HEK293 (cell line): ENCODE results near the gene PDE3B.

ENCODE experiments used
- CTCF ChIA-PET: fragments of 350-600 bp; formaldehyde crosslinking; extraction: SDS; loops from one replicate; lab custom pipeline; 2021; ENCODE audit warnings: antibody characterized with exemption; lab: Yijun Ruan, JAX
- POLR2A ChIA-PET: fragments of 300-600 bp; formaldehyde crosslinking; extraction: SDS; loops from one replicate; lab custom pipeline; 2020; ENCODE audit warnings: antibody characterized with exemption, inconsistent platforms; lab: Yijun Ruan, JAX
- H3K27ac ChIP-seq: fragments of 200-500 bp; sonication (Bioruptor generic); 2 replicates; pipeline ENCODE4 v1.5.1; 2014; ENCODE audit warnings: low read depth, low read length, control low read depth, inconsistent platforms; ENCODE audit errors: extremely low read depth
- H3K36me3 ChIP-seq, 2 experiments: fragments of 200-500 bp in 1 of 2; sonication (Bioruptor generic) in 1 of 2; 1 replicate in 1 of 2; 2 replicates in 1 of 2; pipeline ENCODE4 v1.5.1; 2014 to 2017; ENCODE audit warnings: inconsistent platforms in 2 of 2, low read length in 2 of 2; ENCODE audit not compliant: control insufficient read depth in 2 of 2, insufficient read depth in 1 of 2
- H3K4me1 ChIP-seq: fragments of 200-500 bp; sonication (Bioruptor generic); 2 replicates; pipeline ENCODE4 v1.5.1; 2014; ENCODE audit warnings: mild to moderate bottlenecking, low read length, inconsistent platforms; ENCODE audit not compliant: control insufficient read depth, insufficient read depth
- H3K4me3 ChIP-seq: 2 replicates; pipeline ENCODE4 v1.5.1; 2011; ENCODE audit warnings: low read depth, mild to moderate bottlenecking, control low read depth, low read length, moderate library complexity
- H3K9me3 ChIP-seq: fragments of 200-500 bp; sonication (Bioruptor generic); 2 replicates; pipeline ENCODE4 v1.5.1; 2014; ENCODE audit warnings: low read depth, low read length, inconsistent platforms; ENCODE audit not compliant: control insufficient read depth, insufficient read depth
- ELK4 ChIP-seq: IDR thresholded peaks from 2 replicates; pipeline ENCODE4 v1.6.1; 2011; ENCODE audit warnings: mild to moderate bottlenecking, low read depth, low read length, borderline replicate concordance
- FEZF1 ChIP-seq: fragments of 450-650 bp; formaldehyde crosslinking; IDR thresholded peaks from 2 replicates; pipeline ENCODE4 v1.5.1; 2016; ENCODE audit warnings: missing biosample characterization, missing genetic modification characterization
- GLIS2 ChIP-seq: fragments of 450-650 bp; formaldehyde crosslinking; IDR thresholded peaks from 2 replicates; pipeline ENCODE4 v1.5.1; 2016; ENCODE audit warnings: missing biosample characterization, missing genetic modification characterization
- HOXC10 ChIP-seq: sonication (generic); formaldehyde crosslinking; IDR thresholded peaks from 2 replicates; pipeline ENCODE4 v1.8.1; 2023; ENCODE audit warnings: mild to moderate bottlenecking, missing genetic modification reagents
- HOXD13 ChIP-seq: sonication (generic); formaldehyde crosslinking; IDR thresholded peaks from 2 replicates; pipeline ENCODE4 v1.8.0; 2022; ENCODE audit warnings: missing genetic modification reagents, borderline replicate concordance
- KLF17 ChIP-seq: fragments of 450-650 bp; formaldehyde crosslinking; IDR thresholded peaks from 2 replicates; pipeline ENCODE4 v1.5.1; 2016; ENCODE audit warnings: missing biosample characterization, missing genetic modification characterization
- KLF7 ChIP-seq: fragments of 450-650 bp; formaldehyde crosslinking; IDR thresholded peaks from 2 replicates; pipeline ENCODE4 v1.5.1; 2016; ENCODE audit warnings: missing biosample characterization, missing genetic modification characterization, borderline replicate concordance
- MZF1 ChIP-seq: fragments of 450-650 bp; formaldehyde crosslinking; IDR thresholded peaks from 2 replicates; pipeline ENCODE4 v1.5.1; 2017; ENCODE audit warnings: missing biosample characterization, missing genetic modification characterization, borderline replicate concordance
- PRDM4 ChIP-seq: fragments of 450-650 bp; formaldehyde crosslinking; IDR thresholded peaks from 2 replicates; pipeline ENCODE4 v1.5.1; 2017; ENCODE audit warnings: missing biosample characterization, missing genetic modification characterization
- YY1 ChIP-seq: fragments of 450-650 bp; formaldehyde crosslinking; IDR thresholded peaks from 2 replicates; pipeline ENCODE4 v1.5.1; 2018; ENCODE audit warnings: missing biosample characterization, missing genetic modification characterization
- ZBTB17 ChIP-seq: fragments of 450-650 bp; formaldehyde crosslinking; IDR thresholded peaks from 2 replicates; pipeline ENCODE4 v1.5.1; 2016; ENCODE audit warnings: missing biosample characterization, missing genetic modification characterization
- ZEB2 ChIP-seq: fragments of 450-650 bp; formaldehyde crosslinking; IDR thresholded peaks from 2 replicates; pipeline ENCODE4 v1.5.1; 2016; ENCODE audit warnings: missing biosample characterization, missing genetic modification characterization
- ZNF10 ChIP-seq: fragments of 450-650 bp; formaldehyde crosslinking; IDR thresholded peaks from 2 replicates; pipeline ENCODE4 v1.5.1; 2017; ENCODE audit warnings: missing biosample characterization, missing genetic modification characterization
- ZNF140 ChIP-seq: fragments of 450-650 bp; formaldehyde crosslinking; IDR thresholded peaks from 2 replicates; pipeline ENCODE4 v1.5.1; 2016; ENCODE audit warnings: missing biosample characterization, missing genetic modification characterization
- ZNF155 ChIP-seq: fragments of 450-650 bp; formaldehyde crosslinking; IDR thresholded peaks from 2 replicates; pipeline ENCODE4 v1.5.1; 2016; ENCODE audit warnings: missing biosample characterization, missing genetic modification characterization
- ZNF23 ChIP-seq: fragments of 450-650 bp; formaldehyde crosslinking; IDR thresholded peaks from 2 replicates; pipeline ENCODE4 v1.5.1; 2016; ENCODE audit warnings: missing biosample characterization, missing genetic modification characterization, borderline replicate concordance
- ZNF239 ChIP-seq: fragments of 450-650 bp; formaldehyde crosslinking; IDR thresholded peaks from 2 replicates; pipeline ENCODE4 v1.5.1; 2016; ENCODE audit warnings: missing biosample characterization, missing genetic modification characterization
- ZNF302 ChIP-seq: fragments of 450-650 bp; formaldehyde crosslinking; IDR thresholded peaks from 2 replicates; pipeline ENCODE4 v1.5.1; 2016; ENCODE audit warnings: missing biosample characterization, missing genetic modification characterization, low read depth
- ZNF311 ChIP-seq: fragments of 450-650 bp; formaldehyde crosslinking; IDR thresholded peaks from 2 replicates; pipeline ENCODE4 v1.5.1; 2017; ENCODE audit warnings: missing biosample characterization, missing genetic modification characterization, borderline replicate concordance
- ZNF362 ChIP-seq: fragments of 450-650 bp; formaldehyde crosslinking; IDR thresholded peaks from 2 replicates; pipeline ENCODE4 v1.5.1; 2016; ENCODE audit warnings: missing biosample characterization, missing genetic modification characterization
- ZNF416 ChIP-seq: fragments of 450-650 bp; formaldehyde crosslinking; IDR thresholded peaks from 2 replicates; pipeline ENCODE4 v1.5.1; 2016; ENCODE audit warnings: missing biosample characterization, missing genetic modification characterization
- ZNF488 ChIP-seq: fragments of 450-650 bp; formaldehyde crosslinking; IDR thresholded peaks from 2 replicates; pipeline ENCODE4 v1.5.1; 2016; ENCODE audit warnings: missing biosample characterization, missing genetic modification characterization
- ZNF514 ChIP-seq: fragments of 450-650 bp; formaldehyde crosslinking; IDR thresholded peaks from 2 replicates; pipeline ENCODE4 v1.5.1; 2016; ENCODE audit warnings: missing biosample characterization, missing genetic modification characterization
- ZNF544 ChIP-seq: fragments of 450-650 bp; formaldehyde crosslinking; IDR thresholded peaks from 2 replicates; pipeline ENCODE4 v1.5.0; 2017; ENCODE audit warnings: missing biosample characterization, missing genetic modification characterization
- ZNF561 ChIP-seq: fragments of 450-650 bp; IDR thresholded peaks from 2 replicates; pipeline ENCODE4 v1.5.1; 2018; ENCODE audit warnings: missing biosample characterization, missing genetic modification characterization, borderline replicate concordance
- ZNF626 ChIP-seq: fragments of 450-650 bp; sonication (Bioruptor Pico); formaldehyde crosslinking; IDR thresholded peaks from 2 replicates; pipeline ENCODE4 v1.5.1; 2018; ENCODE audit warnings: missing biosample characterization, missing genetic modification characterization, inconsistent platforms
- ZNF629 ChIP-seq: fragments of 450-650 bp; formaldehyde crosslinking; IDR thresholded peaks from 2 replicates; pipeline ENCODE4 v1.5.1; 2017; ENCODE audit warnings: missing biosample characterization, missing genetic modification characterization
- ZNF670 ChIP-seq: fragments of 450-650 bp; formaldehyde crosslinking; IDR thresholded peaks from 2 replicates; pipeline ENCODE4 v1.5.1; 2016; ENCODE audit warnings: missing biosample characterization, missing genetic modification characterization, low read depth
- ZNF776 ChIP-seq: fragments of 450-650 bp; formaldehyde crosslinking; IDR thresholded peaks from 2 replicates; pipeline ENCODE4 v1.5.0; 2017; ENCODE audit warnings: missing biosample characterization, missing genetic modification characterization, borderline replicate concordance
- ZNF785 ChIP-seq: fragments of 450-650 bp; formaldehyde crosslinking; IDR thresholded peaks from 2 replicates; pipeline ENCODE4 v1.5.1; 2016; ENCODE audit warnings: missing biosample characterization, missing genetic modification characterization
- ZNF837 ChIP-seq: fragments of 450-650 bp; formaldehyde crosslinking; IDR thresholded peaks from 2 replicates; pipeline ENCODE4 v1.5.1; 2016; ENCODE audit warnings: missing biosample characterization, missing genetic modification characterization

Gene PDE3B

GRCh38 chr11:14607713-14608112, 35.9 kb upstream of the PDE3B start:
- CTCF ChIA-PET: no interaction called here
- Histone ChIP-seq H3K9me3 (no peaks in the 10 kb centered on the region), H3K27ac (no peak overlapping the region), H3K36me3 (peaks cover 0 to 48% of the 10 kb centered on the region in 2 experiments; a peak in 1 of 3 replicates), H3K4me1 (no peaks in the 10 kb centered on the region), H3K4me3 (no peak overlapping the region)
- POLR2A ChIA-PET: no interaction called here
- TF ChIP-seq ZNF488 (tag by site-specific recombination): no peak
- TF ChIP-seq ZNF670: no peak
- TF ChIP-seq ZNF302 (tag by site-specific recombination): no peak
- no peak for TF ChIP-seq ZNF416 (tag by site-specific recombination)
- no peak for TF ChIP-seq ZNF561 (tag by site-specific recombination)
- TF ChIP-seq ZNF239 (tag by site-specific recombination): no peak
- TF ChIP-seq ZNF544 (tag by site-specific recombination): no peak
- no peak for TF ChIP-seq ZNF785 (tag by site-specific recombination)
- TF ChIP-seq HOXC10: no peak
- TF ChIP-seq HOXD13: no peak
- TF ChIP-seq MZF1 (tag by site-specific recombination): no peak
- no peak for TF ChIP-seq ZNF776 (tag by site-specific recombination)
- no peak for TF ChIP-seq ZNF626 (tag by site-specific recombination)
- TF ChIP-seq ZEB2: no peak
- no peak for TF ChIP-seq ZNF837 (tag by site-specific recombination)
- TF ChIP-seq KLF17 (tag by site-specific recombination): no peak
- no peak for TF ChIP-seq ZBTB17 (tag by site-specific recombination)
- TF ChIP-seq ZNF362: no peak
- TF ChIP-seq GLIS2 (tag by site-specific recombination): no peak

GRCh38 chr11:14609902-14610301, 33.7 kb upstream of the PDE3B start:
- ChIA-PET POLR2A (no interaction called here), CTCF (no interaction called here)
- Histone ChIP-seq H3K4me3 (no peak overlapping the region), H3K36me3 (peaks cover 0 to 48% of the 10 kb centered on the region in 2 experiments; a peak in 1 of 3 replicates), H3K4me1 (no peaks in the 10 kb centered on the region), H3K27ac (no peak overlapping the region), H3K9me3 (no peaks in the 10 kb centered on the region)
- TF ChIP-seq ZNF10 (no peak), MZF1 (tag by site-specific recombination) (no peak), ZNF629 (tag by site-specific recombination) (no peak), YY1 (tag by site-specific recombination) (no peak), ZNF311 (tag by site-specific recombination) (no peak), PRDM4 (tag by site-specific recombination) (no peak), ZNF514 (no peak), ZNF140 (no peak), ZNF302 (tag by site-specific recombination) (no peak), ZNF23 (tag by site-specific recombination) (no peak), ELK4 (no peak), ZNF155 (tag by site-specific recombination) (no peak), FEZF1 (tag by site-specific recombination) (no peak), KLF7 (no peak)
